Measurements from ENCODE around the gene TLE4.

TLE4 gene

GRCh38 chr9:79670269-79670961 is 98.7 kb downstream of the TLE4 start:
- peaks cover 12% of the 10 kb centered on the region for H3K9me3 ChIP-seq (ENCODE audit: low read length)
- H3K4me3 ChIP-seq (ENCODE audit: low read length) = no peak overlapping the region
- no peaks in the 10 kb centered on the region for H3K27me3 ChIP-seq (ENCODE audit: insufficient read depth, low read length)
- H2AFZ ChIP-seq (ENCODE audit: low read depth, low read length) = no peak overlapping the region
- H3K4me1 ChIP-seq (ENCODE audit: insufficient read depth, low read length) = peaks cover 36% of the 10 kb centered on the region
- peaks cover 44% of the 10 kb centered on the region for H3K36me3 ChIP-seq (ENCODE audit: insufficient read depth, low read length)

- H3K36me3 ChIP-seq (ENCODE audit: insufficient read depth, low read length) = peaks cover 51% of the 10 kb centered on the region
- H3K4me3 ChIP-seq (ENCODE audit: low read length) = no peak overlapping the region
- H2AFZ ChIP-seq (ENCODE audit: low read depth, low read length) = no peak overlapping the region
- H3K4me1 ChIP-seq (ENCODE audit: insufficient read depth, low read length) = peaks cover 26% of the 10 kb centered on the region
- H3K27me3 ChIP-seq (ENCODE audit: insufficient read depth, low read length) = no peaks in the 10 kb centered on the region
- H3K9me3 ChIP-seq (ENCODE audit: low read length) = peaks cover 12% of the 10 kb centered on the region
Measured at GRCh38 chr9:79671558-79671957, 99.8 kb downstream of the TLE4 start.

GRCh38 chr9:79672236-79672635 is 100.5 kb downstream of the TLE4 start:
- peaks cover 22% of the 10 kb centered on the region for H3K4me1 ChIP-seq (ENCODE audit: insufficient read depth, low read length)
- peaks cover 12% of the 10 kb centered on the region for H3K9me3 ChIP-seq (ENCODE audit: low read length)
- H2AFZ ChIP-seq (ENCODE audit: low read depth, low read length) = no peak overlapping the region
- no peaks in the 10 kb centered on the region for H3K27me3 ChIP-seq (ENCODE audit: insufficient read depth, low read length)
- H3K4me3 ChIP-seq (ENCODE audit: low read length) = no peak overlapping the region
- peaks cover 52% of the 10 kb centered on the region for H3K36me3 ChIP-seq (ENCODE audit: insufficient read depth, low read length)

GRCh38 chr9:79672891-79673290 is 101.1 kb downstream of the TLE4 start:
- Histone ChIP-seq H3K36me3 (ENCODE audit: insufficient read depth, low read length) (peaks cover 55% of the 10 kb centered on the region), H3K4me3 (ENCODE audit: low read length) (no peak overlapping the region), H3K4me1 (ENCODE audit: insufficient read depth, low read length) (peaks cover 17% of the 10 kb centered on the region)

DNA sequence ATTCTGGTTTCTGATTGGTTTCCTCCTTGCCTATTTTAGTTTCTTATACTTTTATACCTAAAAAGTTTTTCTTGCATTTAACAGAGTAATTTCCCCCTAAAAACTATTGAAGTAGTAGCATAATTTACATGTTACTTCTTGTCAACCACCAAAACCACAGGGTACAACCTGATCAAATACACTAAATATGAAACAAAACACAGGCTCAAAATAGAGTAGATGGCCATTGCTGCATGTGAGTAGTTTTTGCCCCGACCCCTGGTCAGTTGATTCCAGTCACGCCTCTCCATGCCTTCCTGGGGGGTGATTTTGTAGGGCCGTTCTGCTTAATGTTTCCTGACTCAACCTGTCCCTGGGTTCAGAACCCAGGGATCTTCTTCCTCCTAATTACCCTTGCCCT is 101.8 kb downstream of the TLE4 start:
- peaks cover 9% of the 10 kb centered on the region for H3K4me1 ChIP-seq (ENCODE audit: insufficient read depth, low read length)

More at GRCh38 chr9:79672891-79673290, 101.1 kb downstream of the TLE4 start:
- no peaks in the 10 kb centered on the region for H3K27me3 ChIP-seq (ENCODE audit: insufficient read depth, low read length)
- peaks cover 12% of the 10 kb centered on the region for H3K9me3 ChIP-seq (ENCODE audit: low read length)
- no peak overlapping the region for H2AFZ ChIP-seq (ENCODE audit: low read depth, low read length)

GRCh38 chr9:79674052-79674777 is 102.5 kb downstream of the TLE4 start:
- Histone ChIP-seq H3K36me3 (ENCODE audit: insufficient read depth, low read length) (peaks cover 59% of the 10 kb centered on the region), H3K4me1 (ENCODE audit: insufficient read depth, low read length) (peaks cover 7% of the 10 kb centered on the region), H2AFZ (ENCODE audit: low read depth, low read length) (no peak overlapping the region), H3K9me3 (ENCODE audit: low read length) (peaks cover 12% of the 10 kb centered on the region), H3K27me3 (ENCODE audit: insufficient read depth, low read length) (no peaks in the 10 kb centered on the region), H3K4me3 (ENCODE audit: low read length) (no peak overlapping the region)

More for the DNA sequence above, 101.8 kb downstream of the TLE4 start:
- H3K27me3 ChIP-seq (ENCODE audit: insufficient read depth, low read length) = no peaks in the 10 kb centered on the region
- peaks cover 59% of the 10 kb centered on the region for H3K36me3 ChIP-seq (ENCODE audit: insufficient read depth, low read length)
- no peak overlapping the region for H2AFZ ChIP-seq (ENCODE audit: low read depth, low read length)
- H3K9me3 ChIP-seq (ENCODE audit: low read length) = peaks cover 12% of the 10 kb centered on the region
- no peak overlapping the region for H3K4me3 ChIP-seq (ENCODE audit: low read length)

DNA sequence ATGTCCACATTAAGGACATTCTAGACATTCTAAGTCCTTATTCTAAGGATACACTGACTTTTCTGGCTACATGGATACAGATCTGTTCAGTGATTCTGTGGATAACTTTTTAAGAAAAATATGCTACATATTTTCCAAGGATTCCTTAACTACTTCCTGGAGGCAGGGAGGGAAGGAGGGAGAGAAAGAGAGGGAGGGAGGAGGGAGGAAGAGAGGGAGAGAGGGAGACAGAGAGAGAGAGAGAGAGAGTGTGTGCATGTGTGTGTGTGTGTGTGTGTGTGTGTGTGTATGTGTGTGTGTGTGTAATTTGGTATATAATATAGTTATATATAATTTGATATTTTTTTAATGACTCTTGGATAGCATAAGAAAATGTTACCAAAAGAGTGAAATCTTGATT is 109.8 kb downstream of the TLE4 start:
- Histone ChIP-seq H3K27me3 (ENCODE audit: insufficient read depth, low read length) (no peaks in the 10 kb centered on the region), H3K4me3 (ENCODE audit: low read length) (no peak overlapping the region), H3K36me3 (ENCODE audit: insufficient read depth, low read length) (peaks cover 20% of the 10 kb centered on the region), H3K9me3 (ENCODE audit: low read length) (no peaks in the 10 kb centered on the region), H2AFZ (ENCODE audit: low read depth, low read length) (no peak overlapping the region), H3K4me1 (ENCODE audit: insufficient read depth, low read length) (peaks cover 8% of the 10 kb centered on the region)

DNA sequence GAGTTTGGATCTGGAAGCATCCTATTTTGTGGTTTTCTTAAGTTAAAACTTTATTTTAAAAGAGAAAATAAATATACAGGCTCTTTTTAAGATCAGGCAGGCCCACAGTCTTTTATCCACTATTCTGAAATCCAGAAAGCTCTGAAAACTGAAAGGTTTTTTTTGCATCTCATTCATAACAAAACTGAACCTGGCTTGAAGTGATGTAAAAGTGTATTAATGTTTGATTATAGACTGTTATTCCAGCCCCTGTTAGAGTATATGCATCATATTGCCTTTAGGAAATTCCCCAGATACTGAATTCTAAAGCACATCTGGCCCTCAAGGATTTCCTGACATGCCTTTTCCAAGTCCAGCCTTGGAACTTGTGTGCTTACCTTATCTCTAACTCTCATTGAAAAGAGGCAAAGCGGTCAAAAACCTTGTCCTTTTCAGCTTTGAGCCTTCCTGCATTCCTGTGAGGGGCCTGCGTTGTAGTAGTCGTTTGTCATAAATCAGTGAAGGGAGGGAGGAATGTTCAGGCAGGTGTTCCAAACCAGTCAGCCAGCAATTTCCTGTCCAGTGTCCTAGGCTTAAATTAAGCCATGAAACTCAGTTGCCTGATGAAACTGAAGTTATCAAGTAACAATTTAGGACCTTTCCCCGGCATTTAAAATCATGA is 110.4 kb downstream of the TLE4 start:
- H3K36me3 ChIP-seq (ENCODE audit: insufficient read depth, low read length) = peaks cover 24% of the 10 kb centered on the region
- H3K27me3 ChIP-seq (ENCODE audit: insufficient read depth, low read length) = no peaks in the 10 kb centered on the region
- peaks cover 8% of the 10 kb centered on the region for H3K4me1 ChIP-seq (ENCODE audit: insufficient read depth, low read length)
- H2AFZ ChIP-seq (ENCODE audit: low read depth, low read length) = no peak overlapping the region
- H3K9me3 ChIP-seq (ENCODE audit: low read length) = no peaks in the 10 kb centered on the region
- H3K4me3 ChIP-seq (ENCODE audit: low read length) = no peak overlapping the region

GRCh38 chr9:79684059-79684458 is 112.3 kb downstream of the TLE4 start:
- Histone ChIP-seq H3K4me1 (ENCODE audit: insufficient read depth, low read length) (peaks cover 8% of the 10 kb centered on the region), H2AFZ (ENCODE audit: low read depth, low read length) (no peak overlapping the region), H3K27me3 (ENCODE audit: insufficient read depth, low read length) (no peaks in the 10 kb centered on the region)

DNA sequence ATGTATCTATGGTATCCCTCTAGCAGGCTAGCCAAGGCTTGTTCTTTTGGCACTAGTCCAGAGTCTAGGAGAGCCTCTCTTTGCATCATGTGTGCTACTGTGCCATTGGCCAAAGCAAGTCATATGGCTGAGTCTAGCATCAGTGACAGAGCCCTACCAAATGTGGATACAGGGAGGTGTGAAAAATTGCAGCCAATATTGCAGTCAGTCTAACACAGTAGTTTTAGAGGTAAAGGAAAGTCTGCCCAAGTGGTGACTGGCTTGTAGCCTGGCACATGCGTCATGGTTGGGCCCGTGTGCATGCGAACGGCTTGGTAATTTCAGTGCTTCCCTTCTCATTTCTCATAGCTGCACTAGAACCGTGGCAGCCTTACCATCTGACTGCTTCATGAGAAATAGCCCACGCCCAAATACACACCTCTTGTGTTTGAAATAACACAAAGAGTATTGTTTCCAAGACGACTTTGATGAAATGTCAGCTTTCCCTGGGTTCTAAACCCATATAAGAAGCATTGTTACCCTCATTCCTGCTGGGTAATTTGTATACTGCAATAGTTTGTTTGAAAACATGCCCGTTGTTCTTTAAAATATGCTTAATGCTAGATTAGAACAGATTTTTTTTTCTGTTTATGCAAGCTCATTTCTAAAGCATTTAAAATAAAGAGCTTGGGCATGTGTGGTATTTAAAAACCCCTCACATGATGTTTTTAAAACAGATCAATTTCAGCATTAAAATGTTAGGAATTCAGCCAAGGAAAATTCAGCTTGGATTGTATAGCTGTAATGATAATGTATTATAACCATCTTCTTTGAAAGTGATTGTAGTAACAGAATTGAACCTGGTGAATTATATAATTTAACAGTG is 113.2 kb downstream of the TLE4 start:
- Histone ChIP-seq H3K27me3 (ENCODE audit: insufficient read depth, low read length) (no peaks in the 10 kb centered on the region), H3K4me1 (ENCODE audit: insufficient read depth, low read length) (peaks cover 8% of the 10 kb centered on the region), H3K36me3 (ENCODE audit: insufficient read depth, low read length) (peaks cover 24% of the 10 kb centered on the region), H2AFZ (ENCODE audit: low read depth, low read length) (no peak overlapping the region), H3K4me3 (ENCODE audit: low read length) (no peak overlapping the region), H3K9me3 (ENCODE audit: low read length) (no peaks in the 10 kb centered on the region)

More at GRCh38 chr9:79684059-79684458, 112.3 kb downstream of the TLE4 start:
- peaks cover 23% of the 10 kb centered on the region for H3K36me3 ChIP-seq (ENCODE audit: insufficient read depth, low read length)
- no peaks in the 10 kb centered on the region for H3K9me3 ChIP-seq (ENCODE audit: low read length)
- H3K4me3 ChIP-seq (ENCODE audit: low read length) = no peak overlapping the region

DNA sequence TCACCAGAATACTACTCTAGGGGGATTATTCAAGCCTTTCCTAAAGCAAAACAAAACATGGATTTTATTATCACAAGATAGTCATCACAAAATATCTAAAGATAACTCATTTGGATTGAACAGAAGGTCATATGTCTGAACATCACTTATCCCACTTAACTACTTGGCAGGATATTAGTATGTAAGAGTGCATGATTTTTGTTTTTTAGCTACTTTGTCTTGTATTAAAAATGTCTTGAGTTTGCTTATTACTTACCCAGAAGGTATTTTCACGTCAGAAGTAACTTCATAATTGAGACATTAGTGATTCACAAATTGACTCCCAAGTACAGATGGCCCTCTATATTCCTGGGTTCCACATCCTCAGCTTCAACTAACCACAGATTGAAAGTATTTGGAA is 113.8 kb downstream of the TLE4 start:
- H2AFZ ChIP-seq (ENCODE audit: low read depth, low read length) = no peak overlapping the region
- peaks cover 24% of the 10 kb centered on the region for H3K36me3 ChIP-seq (ENCODE audit: insufficient read depth, low read length)
- no peak overlapping the region for H3K4me3 ChIP-seq (ENCODE audit: low read length)
- H3K9me3 ChIP-seq (ENCODE audit: low read length) = no peaks in the 10 kb centered on the region
- peaks cover 8% of the 10 kb centered on the region for H3K4me1 ChIP-seq (ENCODE audit: insufficient read depth, low read length)
- H3K27me3 ChIP-seq (ENCODE audit: insufficient read depth, low read length) = no peaks in the 10 kb centered on the region

DNA sequence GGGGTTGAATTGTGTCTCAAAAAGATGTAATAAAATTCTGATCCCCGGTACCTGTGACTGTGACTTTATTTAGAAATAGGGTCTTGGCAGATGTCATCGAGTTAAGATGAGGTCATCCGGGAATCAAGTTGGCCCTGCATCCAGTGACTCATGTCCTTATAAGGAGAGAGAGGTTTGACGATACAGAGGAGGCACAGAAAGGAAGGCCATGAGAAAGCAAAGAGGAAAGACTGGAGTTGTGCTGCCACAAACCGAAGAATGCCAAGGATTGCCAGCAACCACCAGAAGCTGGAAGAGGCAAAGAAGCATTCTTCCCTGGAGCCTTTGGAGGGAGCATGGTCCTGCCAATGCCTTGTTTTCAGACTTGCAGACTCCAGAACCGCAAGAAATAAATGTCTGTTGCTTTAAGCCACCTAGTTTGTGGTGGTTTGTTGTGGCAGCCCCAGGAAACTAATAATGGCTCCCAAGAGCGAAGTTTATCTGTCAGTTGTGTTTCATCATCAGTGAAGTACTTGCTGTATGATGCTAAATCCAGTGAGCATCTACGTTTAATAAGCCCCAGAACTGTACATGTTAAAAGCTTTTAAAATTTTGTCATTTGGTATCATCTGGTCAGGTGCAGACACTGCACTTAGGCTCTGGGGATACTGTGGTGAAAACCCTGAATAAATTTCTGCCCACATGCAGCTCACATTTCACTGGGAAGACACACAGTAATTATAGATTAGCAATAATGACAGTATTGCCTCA is 114.8 kb downstream of the TLE4 start:
- no peak overlapping the region for H3K4me3 ChIP-seq (ENCODE audit: low read length)
- no peaks in the 10 kb centered on the region for H3K9me3 ChIP-seq (ENCODE audit: low read length)
- peaks cover 27% of the 10 kb centered on the region for H3K36me3 ChIP-seq (ENCODE audit: insufficient read depth, low read length)
- peaks cover 11% of the 10 kb centered on the region for H3K4me1 ChIP-seq (ENCODE audit: insufficient read depth, low read length)
- H3K27me3 ChIP-seq (ENCODE audit: insufficient read depth, low read length) = no peaks in the 10 kb centered on the region
- no peak overlapping the region for H2AFZ ChIP-seq (ENCODE audit: low read depth, low read length)

Measured in neuron (in vitro differentiated cells).